A673 (cell line): Measurements from ENCODE around the gene ZNF184. TPM values are rescaled to one million over a fixed set of nuclear protein-coding genes. Genes with fewer than 3 reads are reported as not detected.

ENCODE experiments used
- BruUV-seq: library from RNA; stranded (reverse); fragments of 400-500 nt; replicated peaks from 2 replicates; lab custom pipeline; 2021; lab: Mats Ljungman, UMichigan
- CTCF ChIA-PET: fragments of 300-600 bp; sonication (Branson Sonifier 250); formaldehyde crosslinking; loops from one replicate; lab custom pipeline; 2022; ENCODE audit warnings: antibody characterized with exemption; lab: Charles Lee
- POLR2A ChIA-PET: fragments of 300-600 bp; sonication (Branson Sonifier 250); formaldehyde crosslinking; loops from one replicate; lab custom pipeline; 2022; ENCODE audit warnings: antibody characterized with exemption; ENCODE audit not compliant: low non-redundant PET; lab: Charles Lee
- DNase-seq: peaks from one replicate; pipeline ENCODE4 v3.0.0-alpha.2; 2015; ENCODE audit warnings: low spot score
- H3K27ac ChIP-seq: fragments of 200-600 bp; sonication (generic); 2 replicates; pipeline ENCODE4 v1.5.1; 2016; ENCODE audit warnings: mixed run types, low read depth, mild to moderate bottlenecking, mixed read lengths, antibody characterized with exemption, low read length; ENCODE audit not compliant: poor library complexity, severe bottlenecking
- H3K27me3 ChIP-seq: fragments of 200-600 bp; sonication (generic); replicated peaks from 2 replicates; pipeline ENCODE4 v1.6.1; 2017; ENCODE audit warnings: mixed run types, low read depth, mild to moderate bottlenecking, mixed read lengths, antibody characterized with exemption, low read length; ENCODE audit not compliant: insufficient read depth, poor library complexity
- H3K36me3 ChIP-seq: fragments of 200-600 bp; sonication (generic); 2 replicates; pipeline ENCODE4 v1.6.1; 2016; ENCODE audit warnings: mixed run types, mild to moderate bottlenecking, mixed read lengths, antibody characterized with exemption, low read length; ENCODE audit not compliant: insufficient read depth, poor library complexity, severe bottlenecking
- H3K4me1 ChIP-seq: fragments of 200-600 bp; sonication (generic); 2 replicates; pipeline ENCODE4 v1.6.1; 2017; ENCODE audit warnings: mixed run types, mild to moderate bottlenecking, mixed read lengths, antibody characterized with exemption, low read length; ENCODE audit not compliant: insufficient read depth, poor library complexity, severe bottlenecking
- H3K4me3 ChIP-seq: fragments of 200-600 bp; sonication (generic); 2 replicates; pipeline ENCODE4 v1.5.1; 2016; ENCODE audit warnings: low read depth, mixed run types, mild to moderate bottlenecking, mixed read lengths, low read length; ENCODE audit not compliant: poor library complexity, severe bottlenecking
- H3K9me3 ChIP-seq: fragments of 200-600 bp; sonication (generic); 2 replicates; pipeline ENCODE4 v1.6.1; 2016; ENCODE audit warnings: mixed run types, low read depth, mild to moderate bottlenecking, mixed read lengths, antibody characterized with exemption, low read length; ENCODE audit not compliant: poor library complexity, severe bottlenecking
- CTCF ChIP-seq: fragments of 300-800, 200-600 bp; sonication (generic); conservative IDR thresholded peaks from 2 replicates; pipeline ENCODE4 v1.5.1; 2017; ENCODE audit warnings: low read depth, mild to moderate bottlenecking, antibody characterized with exemption, low read length, moderate library complexity, mixed read lengths
- EZH2 ChIP-seq: fragments of 200-600 bp; sonication (generic); IDR thresholded peaks from 2 replicates; pipeline ENCODE4 v1.6.1; 2017; ENCODE audit warnings: borderline replicate concordance, low read depth, mild to moderate bottlenecking, mixed read lengths, antibody characterized with exemption, low read length; ENCODE audit not compliant: poor library complexity, severe bottlenecking
- intact Hi-C: fragments of 100-400 bp; cut with micrococcal nuclease; formaldehyde crosslinking; loops from one replicate; pipeline ENCODE4 v1.10.0; 2022; ENCODE audit not compliant: unreplicated experiment
- total RNA-seq: library from RNA; stranded (reverse); gene quantifications from 2 replicates; pipeline ENCODE4 v1.2.3, GENCODE V29; 2021

The ZNF184 gene
- total RNA-seq, 1 experiment from 2014 or later = 19.1 TPM

GRCh38 chr6:27400877-27401642 is 71.8 kb downstream of the ZNF184 start:
- H3K27me3 ChIP-seq = no peaks in the 10 kb centered on the region
- CTCF ChIA-PET = no interaction called here
- H3K36me3 ChIP-seq = no peaks in the 10 kb centered on the region
- TF ChIP-seq CTCF (no peak), EZH2 (no peak)
- H3K27ac ChIP-seq = no peak overlapping the region
- intact Hi-C loops = no loop called here
- POLR2A ChIA-PET = no interaction called here
- peaks cover 62% of the 10 kb centered on the region for H3K9me3 ChIP-seq
- H3K4me1 ChIP-seq = no peaks in the 10 kb centered on the region
- no peak for DNase-seq
- no TSS peak for BruUV-seq
- no peak overlapping the region for H3K4me3 ChIP-seq

Other genes starting within 250 kb of the ZNF184 start
- 0.64 and 0.85 TPM in 2 replicates for gene PRSS16, start 225.4 kb downstream of the ZNF184 start, total RNA-seq
- gene POM121L2, start 160.8 kb downstream of the ZNF184 start, total RNA-seq = not detected in 2 replicates
- gene ZNF391, start 84.3 kb downstream of the ZNF184 start, total RNA-seq = 2.8 and 3.4 TPM in 2 replicates